ENCODE results near the gene ELANE.
"Not testable (repeated sequence)": the region's sequence is repeated elsewhere in the genome, so short reads cannot be mapped to it uniquely, and the experiment has no call there.

The ELANE gene

DNA sequence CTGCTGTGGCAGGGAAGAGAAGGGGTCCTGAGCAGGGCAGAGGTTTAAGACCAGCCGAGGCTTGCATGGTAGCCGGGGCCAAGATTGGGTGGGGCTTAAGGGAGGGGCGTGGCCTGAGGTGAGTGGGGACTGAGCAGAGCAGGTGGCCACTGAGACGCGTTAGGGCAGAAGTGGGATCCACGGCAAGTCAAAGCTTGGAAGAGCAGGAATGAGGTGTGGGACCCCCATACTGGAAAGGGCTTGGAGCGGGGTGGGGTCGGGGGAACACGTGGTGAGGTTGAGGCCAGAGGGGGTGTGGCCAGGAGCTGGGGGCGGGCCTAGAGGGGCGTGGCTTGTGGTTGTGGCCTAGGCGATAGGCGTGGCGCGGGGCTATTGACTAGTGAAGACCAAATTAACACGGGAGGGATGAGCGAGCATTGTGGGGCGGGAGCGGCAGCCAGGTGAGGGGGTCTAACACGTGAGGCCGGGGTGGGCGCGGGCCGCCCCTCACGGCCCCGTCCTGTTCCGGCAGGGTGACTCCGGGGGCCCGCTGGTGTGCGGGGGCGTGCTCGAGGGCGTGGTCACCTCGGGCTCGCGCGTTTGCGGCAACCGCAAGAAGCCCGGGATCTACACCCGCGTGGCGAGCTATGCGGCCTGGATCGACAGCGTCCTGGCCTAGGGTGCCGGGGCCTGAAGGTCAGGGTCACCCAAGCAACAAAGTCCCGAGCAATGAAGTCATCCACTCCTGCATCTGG lies 10.6 kb downstream of the ELANE start:
- no peak for DNase-seq (ENCODE audit: low spot score)

DNA sequence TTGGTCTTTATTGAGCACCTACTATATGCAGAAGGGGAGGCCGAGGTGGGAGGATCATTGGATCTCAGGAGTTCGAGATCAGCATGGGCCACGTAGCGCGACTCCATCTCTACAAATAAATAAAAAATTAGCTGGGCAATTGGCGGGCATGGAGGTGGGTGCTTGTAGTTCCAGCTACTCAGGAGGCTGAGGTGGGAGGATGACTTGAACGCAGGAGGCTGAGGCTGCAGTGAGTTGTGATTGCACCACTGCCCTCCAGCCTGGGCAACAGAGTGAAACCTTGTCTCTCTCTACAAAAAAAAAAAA lies 11.2 kb downstream of the ELANE start:
- DNase-seq (ENCODE audit: low spot score), result no peak

DNA sequence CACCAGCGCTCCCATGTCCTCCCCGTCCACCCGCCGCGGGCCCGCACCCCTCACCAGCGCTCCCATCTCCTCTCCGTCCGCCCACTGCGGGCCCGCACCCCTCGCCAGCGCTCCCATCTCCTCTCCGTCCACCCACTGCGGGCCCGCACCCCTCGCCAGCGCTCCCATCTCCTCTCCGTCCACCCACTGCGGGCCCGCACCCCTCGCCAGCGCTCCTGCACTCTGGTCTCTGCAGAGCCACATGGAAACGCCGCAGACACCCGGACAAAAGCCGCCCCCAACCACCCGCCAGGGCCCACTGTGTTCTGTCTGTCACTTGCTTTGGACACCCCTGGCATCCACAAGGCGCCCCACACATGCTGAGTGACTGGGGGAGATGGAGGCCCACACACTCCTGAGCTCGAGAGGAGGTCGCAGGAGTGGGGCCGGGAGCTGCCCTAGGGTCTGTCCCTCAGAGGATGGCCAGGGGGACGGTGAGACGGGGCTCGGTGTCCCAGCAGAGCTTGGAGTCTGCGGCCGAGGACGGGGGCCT lies 14.7 kb downstream of the ELANE start:
- no peak for DNase-seq (ENCODE audit: low spot score)

GRCh38 chr19:867301-867793 lies 15.2 kb downstream of the ELANE start:
- DNase-seq (ENCODE audit: low spot score), result no peak

DNA sequence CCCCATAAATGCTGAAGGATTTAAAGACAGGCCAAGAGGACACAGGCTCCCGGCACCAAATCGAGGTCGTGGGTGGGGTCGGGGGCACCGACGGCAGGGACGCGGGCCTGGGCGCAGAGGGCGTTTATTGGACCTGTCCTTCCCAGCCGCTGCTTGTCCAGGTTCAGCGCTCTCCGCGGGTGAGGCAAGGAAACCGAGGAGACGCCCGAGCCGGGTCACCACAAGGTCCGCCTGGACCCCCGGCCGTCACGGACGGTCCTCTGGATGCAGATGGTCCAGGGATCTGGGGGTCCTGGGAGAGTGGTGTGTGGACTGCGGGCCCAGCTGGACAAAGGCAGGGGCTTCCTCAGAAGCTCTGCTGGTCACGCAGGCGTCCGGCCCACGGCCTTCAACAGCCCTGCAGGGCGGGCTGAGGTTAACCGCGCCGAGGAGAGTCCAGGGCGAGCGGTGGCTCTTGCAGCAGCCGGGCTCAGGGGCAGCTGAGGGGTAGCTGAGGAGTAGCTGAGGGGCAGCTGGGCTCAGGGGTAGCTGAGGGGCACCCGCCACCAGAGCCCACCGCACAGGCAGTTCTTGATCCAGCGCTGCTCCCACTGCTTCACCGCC lies 15.9 kb downstream of the ELANE start:
- DNase-seq (ENCODE audit: low spot score), result no peak

GRCh38 chr19:868458-869244 lies 16.5 kb downstream of the ELANE start:
- DNase-seq (ENCODE audit: low spot score), result no peak

DNA sequence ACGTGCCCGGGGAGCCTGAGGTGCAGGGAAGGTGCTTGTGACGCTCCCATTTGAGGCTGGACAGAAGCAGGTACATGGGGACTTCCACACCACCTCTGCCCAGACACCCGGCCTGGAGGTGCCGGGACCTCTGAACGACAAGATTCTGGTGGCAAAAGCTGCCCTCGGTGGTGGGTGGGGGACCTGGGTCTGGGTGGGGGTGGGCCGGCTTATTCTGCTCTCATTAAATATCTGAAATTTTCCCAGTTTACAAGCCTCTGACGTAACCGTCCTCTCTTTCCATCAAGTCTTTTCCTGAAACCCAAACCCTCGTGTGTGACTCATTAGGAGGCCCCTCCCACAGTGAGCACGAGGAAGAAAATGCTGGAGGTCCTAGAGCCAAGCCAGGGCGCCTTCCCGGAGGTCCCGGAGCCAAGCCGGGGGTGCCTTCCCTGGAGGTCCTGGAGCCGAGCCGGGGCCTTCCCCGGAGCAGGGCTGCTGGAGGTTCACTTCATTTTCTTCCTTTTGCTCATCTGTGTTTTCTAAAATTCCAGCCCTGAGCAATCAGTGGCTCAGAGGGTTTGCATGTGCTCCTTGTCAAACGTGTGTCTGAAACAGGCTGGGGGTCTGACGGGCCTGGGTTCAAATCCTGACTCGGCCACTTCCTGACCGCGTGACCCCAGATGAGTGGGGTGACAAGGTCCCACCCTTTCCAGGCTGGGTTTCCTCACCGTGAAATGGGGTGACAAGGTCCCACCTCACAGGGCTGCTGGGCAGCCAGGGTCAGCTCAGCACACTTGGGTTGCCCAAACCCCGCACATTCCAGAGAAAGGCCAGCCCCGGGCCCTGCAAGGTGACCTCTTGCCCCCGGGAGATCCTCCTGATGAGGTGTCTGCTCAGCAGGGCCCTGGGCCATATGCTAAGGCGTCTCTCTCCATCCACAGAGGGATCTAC lies 17.4 kb downstream of the ELANE start:
- DNase-seq (ENCODE audit: low spot score), result no peak

- DNase-seq (ENCODE audit: low spot score), result no peak
These were observed 18.2 kb downstream of the ELANE start for GRCh38 chr19:870314-870713.

DNA sequence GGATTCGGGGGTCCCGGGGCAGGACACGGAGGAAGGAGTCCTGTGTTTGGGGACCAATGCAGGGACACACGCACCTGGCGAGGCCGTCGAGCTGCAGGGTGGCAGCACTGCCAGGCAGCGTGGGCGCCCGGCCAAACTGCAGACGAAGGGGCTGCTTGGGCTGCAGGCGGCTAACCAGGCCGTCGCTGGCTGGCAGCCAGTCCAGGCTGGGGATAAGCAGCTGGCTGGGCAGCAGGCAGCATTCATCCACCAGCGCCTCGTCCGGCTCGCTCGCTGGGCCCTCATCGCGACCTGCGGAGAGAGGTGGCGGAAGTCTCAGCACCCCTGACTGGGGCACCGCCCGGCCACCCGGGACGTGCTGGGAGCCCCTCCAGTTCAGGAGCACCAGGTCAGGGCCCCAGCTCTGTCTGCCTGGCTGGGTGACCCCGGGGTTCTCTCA lies 18.9 kb downstream of the ELANE start:
- DNase-seq (ENCODE audit: low spot score), result no peak

DNA sequence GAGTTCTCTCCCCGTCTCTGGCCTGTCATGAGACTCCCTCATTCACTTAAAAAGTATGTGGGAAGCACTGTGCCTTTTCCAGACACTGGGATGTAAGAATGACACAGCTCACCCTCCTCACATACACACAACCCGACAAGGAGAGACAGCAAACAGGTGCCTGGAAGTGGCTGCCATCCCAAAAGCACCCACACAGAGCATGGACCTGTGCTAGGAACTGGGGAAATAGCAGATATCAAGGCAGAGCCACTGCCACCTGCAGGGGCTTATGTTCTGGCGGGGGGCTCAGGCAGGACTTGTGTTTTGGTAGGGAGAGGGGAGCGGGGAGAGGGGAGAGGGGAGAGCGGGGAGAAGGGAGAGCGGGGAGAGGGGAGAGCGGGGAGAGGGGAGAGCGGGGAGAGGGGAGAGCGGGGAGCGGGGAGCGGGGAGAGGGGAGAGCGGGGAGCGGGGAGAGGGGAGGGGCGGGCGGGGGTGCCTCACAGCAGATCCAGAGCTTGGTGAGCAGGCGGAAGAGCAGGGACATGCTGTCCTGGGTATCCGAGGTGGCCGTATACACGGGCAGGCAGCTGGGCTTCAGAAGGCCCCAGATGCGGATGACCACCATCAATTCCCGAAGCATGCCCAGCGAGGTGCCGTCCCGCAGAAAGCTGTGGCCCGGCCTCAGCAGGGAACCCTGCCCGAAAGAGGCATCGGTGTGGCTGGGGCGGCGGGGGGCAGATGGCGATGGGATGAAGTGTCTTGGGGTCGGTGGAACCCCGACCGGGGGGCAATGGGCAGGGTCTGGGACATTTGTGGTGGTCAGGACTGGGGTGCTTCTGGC lies 19.6 kb downstream of the ELANE start:
- no peak for DNase-seq (ENCODE audit: low spot score)

DNA sequence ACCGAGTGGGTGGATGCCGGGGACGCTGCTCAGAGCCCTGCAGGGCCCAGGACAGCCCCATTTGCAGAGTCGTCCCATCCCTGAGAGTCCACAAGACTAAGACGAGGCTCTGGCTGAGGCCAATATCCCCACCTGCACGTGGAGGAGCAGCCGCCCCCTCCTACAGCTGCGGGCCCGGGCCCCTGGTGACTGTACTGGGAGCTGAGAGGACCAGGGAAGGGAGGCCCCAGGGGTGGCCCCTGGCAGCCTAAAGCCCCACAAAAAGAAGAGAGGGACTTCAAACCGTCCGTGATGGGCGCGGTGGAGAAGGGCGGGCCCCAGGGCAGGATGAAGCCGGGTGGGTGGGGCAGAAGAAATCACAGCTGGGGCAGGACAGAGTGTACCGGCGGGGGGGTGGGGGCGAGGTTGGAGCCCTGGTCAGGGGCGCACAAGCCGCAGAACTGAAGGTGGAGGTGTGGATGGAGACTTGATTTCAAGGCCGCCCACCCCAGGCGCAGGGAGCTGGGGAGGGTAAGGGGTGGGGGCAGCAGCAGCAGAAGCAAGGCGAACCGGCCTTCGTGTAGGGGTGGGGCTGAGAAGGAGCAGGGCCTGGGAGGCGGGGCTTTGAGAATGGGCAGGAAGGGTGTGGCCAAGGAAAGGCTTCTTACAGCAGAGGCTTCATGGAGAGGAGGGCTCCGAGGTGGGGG lies 20.3 kb downstream of the ELANE start:
- no peak for DNase-seq (ENCODE audit: low spot score)

GRCh38 chr19:873084-873483 lies 21.0 kb downstream of the ELANE start:
- no peak for DNase-seq (ENCODE audit: low spot score)

GRCh38 chr19:873561-874041 lies 21.5 kb downstream of the ELANE start:
- no peak for DNase-seq (ENCODE audit: low spot score)

GRCh38 chr19:875265-875879 lies 23.3 kb downstream of the ELANE start:
- DNase-seq (ENCODE audit: low spot score), result no peak

DNA sequence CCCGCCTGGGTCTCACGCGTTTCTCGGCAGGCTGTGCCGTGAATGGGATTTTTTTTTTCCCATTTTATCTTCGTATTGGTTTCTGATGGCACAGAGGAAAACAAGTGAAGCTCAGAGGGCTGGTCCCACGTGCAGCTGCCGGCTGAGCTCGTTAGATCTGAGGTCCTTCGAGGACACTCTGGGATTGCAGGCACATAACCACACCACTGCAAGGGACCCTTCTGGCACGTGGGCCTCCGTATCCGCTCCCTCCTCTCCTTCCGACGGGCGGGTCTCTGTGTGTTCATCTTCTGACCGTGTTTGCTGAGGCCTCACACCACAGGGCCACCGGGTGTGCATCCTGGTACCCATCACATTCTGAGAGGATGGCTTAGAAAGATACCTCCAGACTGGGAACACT lies 24.0 kb downstream of the ELANE start:
- no peak for DNase-seq (ENCODE audit: low spot score)

GRCh38 chr19:876780-877314 lies 24.7 kb downstream of the ELANE start:
- DNase-seq (ENCODE audit: low spot score), result no peak

GRCh38 chr19:877992-878660 lies 26.0 kb downstream of the ELANE start:
- DNase-seq (ENCODE audit: low spot score), result not testable (repeated sequence)

DNA sequence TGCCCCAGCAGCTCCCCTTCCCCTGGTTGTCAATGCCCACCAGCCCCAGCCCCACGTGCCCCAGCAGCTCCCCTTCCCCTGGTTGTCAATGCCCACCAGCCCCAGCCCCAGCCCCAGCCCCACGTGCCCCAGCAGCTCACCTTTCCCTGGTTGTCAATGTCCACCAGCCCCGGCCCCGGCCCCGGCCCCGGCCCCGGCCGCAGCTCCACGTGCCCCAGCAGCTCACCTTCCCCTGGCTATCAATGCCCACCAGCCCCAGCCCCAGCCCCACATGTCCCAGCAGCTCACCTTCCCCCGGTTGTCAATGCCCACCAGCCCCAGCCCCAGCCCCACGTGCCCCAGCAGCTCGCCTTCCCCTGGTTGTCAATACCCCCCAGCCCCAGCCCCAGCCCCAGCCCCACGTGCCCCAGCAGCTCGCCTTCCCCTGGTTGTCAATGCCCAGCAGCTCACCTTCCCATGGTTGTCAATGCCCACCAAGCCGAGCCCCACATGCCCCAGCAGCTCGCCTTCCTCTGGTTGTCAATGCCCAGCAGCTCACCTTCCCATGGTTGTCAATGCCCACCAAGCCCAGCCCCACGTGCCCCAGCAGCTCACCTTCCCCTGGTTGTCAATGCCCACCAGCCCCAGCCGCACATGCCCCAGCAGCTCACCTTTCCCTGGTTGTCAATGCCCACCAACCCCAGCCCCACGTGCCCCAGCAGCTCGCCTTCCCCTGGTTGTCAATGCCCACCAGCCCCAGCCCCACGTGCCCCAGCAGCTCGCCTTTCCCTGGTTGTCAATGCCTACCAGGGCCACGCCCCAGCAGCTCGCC lies 26.9 kb downstream of the ELANE start:
- not testable (repeated sequence) for DNase-seq (ENCODE audit: low spot score)

Measured in HuH-7.5 (cell line).